ENCODE measurements around the gene TSR3. TPM values are rescaled to one million over a fixed set of nuclear protein-coding genes. Genes with fewer than 3 reads are reported as not detected.

The TSR3 gene
- total RNA-seq, 1 experiment from 2014 or later = 58.8 TPM

GRCh38 chr16:1346422-1347285 lies 5.0 kb downstream of the TSR3 start:
- Mint-ChIP-seq H3K4me1 (peaks cover 6 to 7% of the 10 kb centered on the region in 2 experiments), H3K27ac (no peak overlapping the region), H3K27me3 (ENCODE audit: low read depth) (peaks cover 11% of the 10 kb centered on the region), H3K9me3 (no peaks in the 10 kb centered on the region), H3K4me3 (no peak overlapping the region), H3K36me3 (ENCODE audit: insufficient read depth in 1 of 3, low read depth in 3 of 3) (peaks cover 3 to 18% (median 12%) of the 10 kb centered on the region in 3 experiments; a peak in 5 of 7 replicates)
- Histone ChIP-seq H2BK15ac (ENCODE audit: low read depth, low read length) (no peak overlapping the region), H2AK5ac (ENCODE audit: insufficient read length, low read length) (no peak overlapping the region), H2BK20ac (ENCODE audit: low read depth, low read length, poor library complexity, severe bottlenecking) (no peak overlapping the region), H3K79me2 (ENCODE audit: insufficient read depth, low read length) (no peaks in the 10 kb centered on the region), H3K56ac (ENCODE audit: insufficient read length, low read depth, low read length) (no peak overlapping the region), H3T11ph (ENCODE audit: low read length) (no peak overlapping the region), H3K4me2 (ENCODE audit: insufficient read depth, insufficient read length, low read length) (no peak overlapping the region), H2BK120ac (ENCODE audit: low read depth, low read length, poor library complexity, severe bottlenecking) (no peak overlapping the region), H3K18ac (ENCODE audit: insufficient read length, low read depth, low read length) (no peak overlapping the region), H2BK5ac (ENCODE audit: insufficient read length, low read length) (no peak overlapping the region), H3K27me3 (ENCODE audit: insufficient read depth, low read length) (no peaks in the 10 kb centered on the region), H3K4ac (ENCODE audit: low read depth, low read length) (no peak overlapping the region), H3K79me1 (ENCODE audit: insufficient read depth, low read depth, low read length, poor library complexity, severe bottlenecking) (no peaks in the 10 kb centered on the region), H4K8ac (replicated peaks; ENCODE audit: insufficient read length, low read depth, low read length) (no peak overlapping the region), H3K9me3 (ENCODE audit: control insufficient read depth, low read depth, low read length) (no peaks in the 10 kb centered on the region), H3K23me2 (ENCODE audit: insufficient read length, low read depth, low read length, poor library complexity, severe bottlenecking) (no peaks in the 10 kb centered on the region), H2BK12ac (ENCODE audit: insufficient read length, low read depth, low read length) (no peak overlapping the region), H3K14ac (ENCODE audit: insufficient read depth, low read length) (no peak overlapping the region), H4K5ac (ENCODE audit: insufficient read length, low read depth, low read length) (no peak overlapping the region), H3K4me1 (ENCODE audit: insufficient read depth, low read length) (no peaks in the 10 kb centered on the region), H3K27ac (ENCODE audit: insufficient read length, low read depth, low read length) (no peak overlapping the region), H2AFZ (ENCODE audit: low read length) (no peak overlapping the region), H4K20me1 (ENCODE audit: control insufficient read depth, insufficient read depth, insufficient read length) (no peaks in the 10 kb centered on the region), H3K9ac (ENCODE audit: extremely low read depth, insufficient read length, low read length) (no peak overlapping the region), H4K91ac (ENCODE audit: insufficient read length, low read depth, low read length) (no peak overlapping the region), H3K23ac (ENCODE audit: insufficient read length, low read depth, low read length) (no peak overlapping the region)
- peak; percentile 24; the same call in 2 of the 3 replicates for TF ChIP-seq CTCF (conservative IDR thresholded peaks at IDR 0.05)
- WGBS (ENCODE audit: extremely low coverage, insufficient read length, low lambda C conversion rate) = no CpG with 5 or more reads among the region's 34 CpGs
- no peak for DNase-seq
